H1 (cell line): ENCODE measurements around the gene FAM9C. TPM values are rescaled to one million over a fixed set of nuclear protein-coding genes. Genes with fewer than 3 reads are reported as not detected.

Experiments
- CTCF ChIA-PET: fragments of 300-600 bp; sonication (Branson Sonifier 250); formaldehyde crosslinking; loops from one replicate; lab custom pipeline; 2021; ENCODE audit not compliant: partially characterized antibody; lab: Charles Lee
- POLR2A ChIA-PET: fragments of 300-600 bp; sonication (Branson Sonifier 250); formaldehyde crosslinking; loops from one replicate; lab custom pipeline; 2021; ENCODE audit warnings: inconsistent platforms; ENCODE audit not compliant: partially characterized antibody; lab: Charles Lee
- DNase-seq, 2 experiments: peaks; one replicate each; pipeline versions ENCODE4 v3.0.0 to v3.0.0-alpha.2; 2010 to 2022; ENCODE audit warnings: low spot score in 2 of 2, low read depth in 1 of 2, mixed read lengths in 1 of 2
- FAIRE-seq: peaks from 2 replicates; lab custom pipeline; 2011; peaks lifted over from hg19 to GRCh38; lab: Jason Lieb, UNC
- H2AFZ ChIP-seq: 2 replicates; pipeline ENCODE4 v1.8.1; 2012; ENCODE audit warnings: low read length, inconsistent platforms
- H2AK5ac ChIP-seq: 2 replicates; pipeline ENCODE4 v1.6.1; 2013; ENCODE audit warnings: low read depth, low read length
- H2BK120ac ChIP-seq: replicated peaks from 2 replicates; pipeline ENCODE3; 2013; ENCODE audit warnings: low read depth, low read length, inconsistent platforms
- H2BK12ac ChIP-seq: 2 replicates; pipeline ENCODE4 v1.6.1; 2013; ENCODE audit warnings: low read depth, low read length
- H2BK15ac ChIP-seq: 2 replicates; pipeline ENCODE4 v1.6.1; 2013; ENCODE audit warnings: low read length
- H2BK20ac ChIP-seq: 2 replicates; pipeline ENCODE4 v1.6.1; 2013; ENCODE audit warnings: low read length
- H2BK5ac ChIP-seq: 2 replicates; pipeline ENCODE4 v1.6.1; 2013; ENCODE audit warnings: low read depth, low read length
- H3K14ac ChIP-seq: 2 replicates; pipeline ENCODE4 v1.6.1; 2013; ENCODE audit warnings: inconsistent platforms; ENCODE audit not compliant: insufficient read length
- H3K18ac ChIP-seq: 2 replicates; pipeline ENCODE4 v1.6.1; 2013; ENCODE audit warnings: low read length; ENCODE audit errors: extremely low read depth
- H3K23ac ChIP-seq: 2 replicates; pipeline ENCODE4 v1.6.1; 2013; ENCODE audit warnings: inconsistent platforms; ENCODE audit not compliant: insufficient read length
- H3K23me2 ChIP-seq: 2 replicates; pipeline ENCODE4 v1.6.1; 2013; ENCODE audit warnings: low read depth, low read length
- H3K27ac ChIP-seq: 2 replicates; pipeline ENCODE4 v1.6.1; 2011; ENCODE audit warnings: low read depth, low read length, inconsistent platforms
- H3K27me3 ChIP-seq, 4 experiments: replicated peaks in 1 of 4; 1 replicate in 1 of 4; 2 replicates in 3 of 4; pipeline versions ENCODE4 v1.6.1 to v1.8.1; 2011 to 2013; ENCODE audit warnings: low read length in 3 of 4, mild to moderate bottlenecking in 3 of 4, inconsistent platforms in 2 of 4, mixed read lengths in 2 of 4, moderate library complexity in 1 of 4; ENCODE audit not compliant: control insufficient read depth in 3 of 4, insufficient read depth in 3 of 4; ENCODE audit errors: extremely low read depth in 1 of 4
- H3K36me3 ChIP-seq, 4 experiments: 2 replicates each; pipeline versions ENCODE4 v1.6.1 to v1.8.1; 2011 to 2013; ENCODE audit warnings: mild to moderate bottlenecking in 4 of 4, low read length in 3 of 4, moderate library complexity in 2 of 4, control low read depth in 1 of 4, inconsistent platforms in 1 of 4; ENCODE audit not compliant: insufficient read depth in 4 of 4, control insufficient read depth in 2 of 4
- H3K4ac ChIP-seq: replicated peaks from 2 replicates; pipeline ENCODE3; 2013; ENCODE audit warnings: low read length, low read depth, mixed read lengths, inconsistent platforms; ENCODE audit not compliant: insufficient read length
- H3K4me1 ChIP-seq, 4 experiments: replicated peaks in 1 of 4; 1 replicate in 1 of 4; 2 replicates in 3 of 4; pipeline versions ENCODE4 v1.6.1 to v1.8.1; 2011 to 2013; ENCODE audit warnings: low read length in 3 of 4, inconsistent platforms in 2 of 4, mixed read lengths in 1 of 4; ENCODE audit not compliant: insufficient read depth in 4 of 4, control insufficient read depth in 3 of 4
- H3K4me2 ChIP-seq, 2 experiments: 2 replicates each; pipeline versions ENCODE4 v1.6.1 to v1.8.1; 2011 to 2013; ENCODE audit warnings: low read depth in 2 of 2, low read length in 2 of 2, control low read depth in 1 of 2, inconsistent platforms in 1 of 2, mild to moderate bottlenecking in 1 of 2; ENCODE audit not compliant: insufficient read depth in 1 of 2
- H3K4me3 ChIP-seq, 4 experiments: fragments of 200-600, 300-600 bp in 1 of 4; sonication (generic), shearing (Covaris generic), sonication (Bioruptor Twin) in 1 of 4; 2 replicates each; pipeline versions ENCODE4 v1.5.1 to v1.8.1; 2011 to 2016; ENCODE audit warnings: low read length in 4 of 4, low read depth in 3 of 4, control low read depth in 2 of 4, inconsistent platforms in 2 of 4, mild to moderate bottlenecking in 2 of 4, mixed read lengths in 1 of 4, moderate library complexity in 1 of 4; ENCODE audit not compliant: insufficient read depth in 2 of 4; ENCODE audit errors: extremely low read depth in 1 of 4
- H3K56ac ChIP-seq: replicated peaks from 2 replicates; pipeline ENCODE3; 2013; ENCODE audit warnings: low read depth, mild to moderate bottlenecking, mixed read lengths, low read length, inconsistent platforms; ENCODE audit not compliant: insufficient read length
- H3K79me1 ChIP-seq: 2 replicates; pipeline ENCODE4 v1.6.1; 2013; ENCODE audit warnings: low read depth, low read length, control low read depth
- H3K79me2 ChIP-seq, 2 experiments: 2 replicates each; pipeline versions ENCODE4 v1.6.1 to v1.8.1; 2012 to 2013; ENCODE audit warnings: low read length in 2 of 2, mild to moderate bottlenecking in 2 of 2, inconsistent platforms in 1 of 2; ENCODE audit not compliant: insufficient read depth in 2 of 2, control insufficient read depth in 1 of 2
- H3K9ac ChIP-seq, 4 experiments: replicated peaks in 1 of 4; 1 replicate in 1 of 4; 2 replicates in 3 of 4; pipeline versions ENCODE4 v1.6.1 to v1.8.1; 2011 to 2013; ENCODE audit warnings: low read depth in 3 of 4, low read length in 3 of 4, control low read depth in 2 of 4, mild to moderate bottlenecking in 2 of 4, moderate library complexity in 2 of 4, inconsistent platforms in 1 of 4; ENCODE audit errors: extremely low read depth in 1 of 4
- H3K9me3 ChIP-seq, 2 experiments: 2 replicates each; pipeline versions ENCODE4 v1.6.1 to v1.8.1; 2012 to 2013; ENCODE audit warnings: mild to moderate bottlenecking in 2 of 2, moderate library complexity in 2 of 2, control low read depth in 1 of 2, inconsistent platforms in 1 of 2, low read depth in 1 of 2, low read length in 1 of 2, mixed read lengths in 1 of 2; ENCODE audit not compliant: insufficient read depth in 2 of 2
- H4K20me1 ChIP-seq, 2 experiments: replicated peaks in 1 of 2; 2 replicates each; pipeline versions ENCODE3 to v1.8.1; 2011 to 2013; ENCODE audit warnings: inconsistent platforms in 2 of 2, low read length in 2 of 2, mild to moderate bottlenecking in 1 of 2; ENCODE audit not compliant: insufficient read depth in 2 of 2, control insufficient read depth in 1 of 2
- H4K5ac ChIP-seq: 2 replicates; pipeline ENCODE4 v1.6.1; 2013; ENCODE audit warnings: low read length, low read depth, mixed read lengths, inconsistent platforms; ENCODE audit not compliant: insufficient read length
- H4K8ac ChIP-seq: 2 replicates; pipeline ENCODE4 v1.8.0; 2013; ENCODE audit warnings: mild to moderate bottlenecking, moderate library complexity, low read length, inconsistent platforms; ENCODE audit not compliant: insufficient read depth; ENCODE audit errors: extremely low read depth
- H4K91ac ChIP-seq: replicated peaks from 2 replicates; pipeline ENCODE3; 2013; ENCODE audit warnings: low read length, mixed read lengths, inconsistent platforms; ENCODE audit not compliant: insufficient read length
- RFX5 ChIP-seq: IDR thresholded peaks from 2 replicates; pipeline ENCODE4 v1.6.1; 2011; ENCODE audit warnings: low read depth, low read length, improper control_type of control experiment, borderline replicate concordance
- RXRA ChIP-seq: IDR thresholded peaks from 2 replicates; pipeline ENCODE4 v1.6.1; 2011; ENCODE audit warnings: low read depth, mild to moderate bottlenecking, low read length, moderate library complexity; ENCODE audit not compliant: insufficient read depth
- SIN3A ChIP-seq, 2 experiments: IDR thresholded peaks in 1 of 2; conservative IDR thresholded peaks in 1 of 2; 2 replicates each; pipeline ENCODE4 v1.6.1; 2011 to 2012; ENCODE audit warnings: low read length in 2 of 2, improper control_type of control experiment in 1 of 2, low read depth in 1 of 2, mild to moderate bottlenecking in 1 of 2
- TAF7 ChIP-seq: optimal IDR thresholded peaks from 2 replicates; pipeline ENCODE3; 2011; ENCODE audit warnings: low read depth, mild to moderate bottlenecking, inconsistent platforms, low read length, moderate library complexity, borderline replicate concordance
- TBP ChIP-seq: IDR thresholded peaks from 2 replicates; pipeline ENCODE4 v1.6.1; 2011; ENCODE audit warnings: low read depth, low read length, improper control_type of control experiment
- WGBS, 2 experiments: shearing (Covaris generic) in 1 of 2; methylation state at CpG; one replicate each; pipeline versions ENCODE4 v1.1.6 to v1.1.7; 2013 to 2015; ENCODE audit warnings: low lambda C conversion rate in 2 of 2, mixed read lengths in 2 of 2, inconsistent platforms in 1 of 2, low coverage in 1 of 2, missing lambda C conversion rate in 1 of 2; ENCODE audit not compliant: insufficient replicate concordance in 2 of 2, insufficient coverage in 1 of 2, insufficient read length in 1 of 2; ENCODE audit errors: extremely low coverage in 1 of 2, missing lambda C conversion rate in 1 of 2; 5-methylcytosine and 5-hydroxymethylcytosine counted together
- polyA plus RNA-seq, 7 experiments: library from polyadenylated mRNA; depleted of rRNA in 3 of 7; stranded (reverse) in 5 of 7; unstranded in 2 of 7; fragments of >200 nt in 5 of 7; fragments of 200-250 nt in 2 of 7; gene quantifications; 1 replicate in 5 of 7; 2 replicates in 1 of 7; 4 replicates in 1 of 7; pipeline versions ENCODE4 v1.2.1 to v1.2.3, GENCODE V29; 2011 to 2013; ENCODE audit warnings: missing spikeins in 2 of 7, mixed read lengths in 2 of 7
- total RNA-seq: library from RNA; stranded (reverse); fragmentation: NEBNext Ultra II Directional; extraction: Animal tissue kit (Norgen Biotek cat#: 25700); gene quantifications from 2 replicates; pipeline ENCODE4 v1.2.1, GENCODE V29; 2021

The FAM9C gene
- total and polyA plus RNA-seq, 2 of the 8 experiments (the other 6 are each of a cell fraction or from before 2014, with no cell fraction given) = not detected

DNA sequence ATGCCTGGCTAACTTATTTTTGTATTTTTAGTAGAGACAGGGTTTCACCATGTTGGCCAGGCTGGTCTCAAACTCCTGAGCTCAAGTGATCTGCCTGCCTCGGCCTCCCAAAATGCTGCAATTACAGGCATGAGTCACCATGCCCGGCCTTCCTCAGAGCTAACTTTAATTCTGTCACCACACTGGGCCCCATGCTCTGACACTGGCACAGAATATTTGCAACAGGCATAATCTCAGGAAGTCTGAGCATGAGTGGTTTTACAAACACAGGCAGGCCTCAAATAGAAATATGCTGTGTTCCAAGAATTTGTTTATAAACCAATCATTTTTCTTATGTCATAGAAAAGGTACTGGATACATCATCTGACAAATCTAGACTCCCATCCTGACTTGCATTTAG, 32.7 kb upstream of the FAM9C start:
- Histone ChIP-seq H3K56ac (no peak overlapping the region), H3K79me2 (no peaks in the 10 kb centered on the region), H3K4me1 (no peaks in the 10 kb centered on the region), H3K4me2 (no peak overlapping the region), H3K4ac (no peak overlapping the region), H3K9ac (no peak overlapping the region), H3K18ac (no peak overlapping the region), H3K23ac (no peak overlapping the region), H3K9me3 (no peaks in the 10 kb centered on the region), H2BK5ac (no peak overlapping the region), H3K14ac (no peak overlapping the region), H4K20me1 (no peaks in the 10 kb centered on the region), H2AFZ (no peak overlapping the region), H3K27ac (no peak overlapping the region), H2BK15ac (no peak overlapping the region), H3K27me3 (no peaks in the 10 kb centered on the region), H4K91ac (no peak overlapping the region), H2BK120ac (no peak overlapping the region), H4K8ac (no peak overlapping the region), H3K36me3 (no peaks in the 10 kb centered on the region), H4K5ac (no peak overlapping the region), H3K79me1 (no peaks in the 10 kb centered on the region), H3K4me3 (no peak overlapping the region), H2BK12ac (no peak overlapping the region), H2BK20ac (no peak overlapping the region), H3K23me2 (no peaks in the 10 kb centered on the region), H2AK5ac (no peak overlapping the region)
- ChIA-PET POLR2A (interaction anchor here (1.3 kb wide), 1 partner anchor 100 kb away, joined by 3 read pairs; no protein-coding TSS in a partner anchor), CTCF (no interaction called here)
- 100% methylated on average over 2 of the region's 2 CpGs; no CpG with 5 or more reads in 1 of the 2 experiments for WGBS, 2 experiments
- FAIRE-seq (no peak), DNase-seq (no peak)
- TF ChIP-seq TBP (no peak), RXRA (no peak), TAF7 (no peak), SIN3A (conservative IDR thresholded peaks at IDR 0.05 in 1 of 2, IDR thresholded peaks at IDR 0.05 in 1 of 2; ENCODE audit: low read depth in 1 of 2, low read length in 2 of 2) (no peak), RFX5 (no peak)
